Nephron progenitor cell (in vitro differentiated cells): Measurements from ENCODE around the gene UBLCP1.
A peak's percentile ranks its signal among the peaks of the same experiment; 100 is the strongest.
"Not testable (repeated sequence)": the region's sequence is repeated elsewhere in the genome, so short reads cannot be mapped to it uniquely, and the experiment has no call there.

Experiments used
- DNase-seq: peaks from one replicate; pipeline ENCODE4 v3.0.0; 2021
- H3K27ac Mint-ChIP-seq: 2 replicates; pipeline ENCODE4 v1.8.0; 2021; ENCODE audit warnings: mild to moderate bottlenecking, moderate library complexity, mixed read lengths
- H3K27me3 Mint-ChIP-seq: 2 replicates; pipeline ENCODE4 v1.8.0; 2021; ENCODE audit warnings: mild to moderate bottlenecking, low read depth, mixed read lengths; ENCODE audit not compliant: poor library complexity
- H3K36me3 Mint-ChIP-seq: 2 replicates; pipeline ENCODE4 v1.8.0; 2021; ENCODE audit warnings: low read depth, mixed read lengths
- H3K4me1 Mint-ChIP-seq: 2 replicates; pipeline ENCODE4 v1.8.0; 2021; ENCODE audit warnings: mixed read lengths
- H3K4me3 Mint-ChIP-seq: 2 replicates; pipeline ENCODE4 v1.8.0; 2021; ENCODE audit warnings: mild to moderate bottlenecking, moderate library complexity, mixed read lengths
- H3K9me3 Mint-ChIP-seq: 2 replicates; pipeline ENCODE4 v1.8.0; 2021; ENCODE audit warnings: mild to moderate bottlenecking, moderate library complexity, mixed read lengths
- CTCF ChIP-seq: fragments of 200-600 bp; sonication (generic); IDR thresholded peaks from 2 replicates; pipeline ENCODE4 v1.5.0; 2021; ENCODE audit warnings: antibody characterized with exemption

Gene UBLCP1

GRCh38 chr5:159301466-159301865, 38.4 kb downstream of the UBLCP1 start:
- Mint-ChIP-seq H3K9me3 (peaks cover 65% of the 10 kb centered on the region), H3K27me3 (peaks cover 25% of the 10 kb centered on the region), H3K4me1 (no peaks in the 10 kb centered on the region), H3K4me3 (no peak overlapping the region), H3K36me3 (peaks cover 15% of the 10 kb centered on the region), H3K27ac (no peak overlapping the region)
- DNase-seq = no peak
- no peak for TF ChIP-seq CTCF

- DNase-seq, H3K4me1 Mint-ChIP-seq, H3K27ac Mint-ChIP-seq, H3K4me3 Mint-ChIP-seq: not testable (repeated sequence)
- peaks cover 57% of the 10 kb centered on the region for H3K9me3 Mint-ChIP-seq
- H3K27me3 Mint-ChIP-seq = peaks cover 26% of the 10 kb centered on the region
- H3K36me3 Mint-ChIP-seq = peaks cover 15% of the 10 kb centered on the region
Observed at GRCh38 chr5:159301929-159302860, 39.1 kb downstream of the UBLCP1 start.

GRCh38 chr5:159303286-159303685, 40.2 kb downstream of the UBLCP1 start:
- peaks cover 35% of the 10 kb centered on the region for H3K27me3 Mint-ChIP-seq
- peaks cover 6% of the 10 kb centered on the region for H3K36me3 Mint-ChIP-seq
- peaks cover 47% of the 10 kb centered on the region for H3K9me3 Mint-ChIP-seq
- no peak for TF ChIP-seq CTCF
- no peak for DNase-seq
- no peaks in the 10 kb centered on the region for H3K4me1 Mint-ChIP-seq
- H3K4me3 Mint-ChIP-seq = no peak overlapping the region
- no peak overlapping the region for H3K27ac Mint-ChIP-seq

- Mint-ChIP-seq H3K9me3 (peaks cover 32% of the 10 kb centered on the region), H3K36me3 (peaks cover 6% of the 10 kb centered on the region), H3K27ac (no peak overlapping the region), H3K4me1 (no peaks in the 10 kb centered on the region), H3K27me3 (peaks cover 52% of the 10 kb centered on the region), H3K4me3 (no peak overlapping the region)
- DNase-seq = no peak
- TF ChIP-seq CTCF = no peak
Observed at GRCh38 chr5:159304961-159305595, 42.0 kb downstream of the UBLCP1 start.

GRCh38 chr5:159309689-159310433, 46.8 kb downstream of the UBLCP1 start:
- Mint-ChIP-seq H3K36me3 (no peaks in the 10 kb centered on the region), H3K9me3 (no peaks in the 10 kb centered on the region), H3K27ac (no peak overlapping the region), H3K4me3 (no peak overlapping the region), H3K4me1 (peaks cover 5% of the 10 kb centered on the region), H3K27me3 (peaks cover 70% of the 10 kb centered on the region)
- DNase-seq = no peak
- TF ChIP-seq CTCF = no peak

- peaks cover 68% of the 10 kb centered on the region for H3K27me3 Mint-ChIP-seq
- TF ChIP-seq CTCF = no peak
- no peaks in the 10 kb centered on the region for H3K36me3 Mint-ChIP-seq
- H3K4me3 Mint-ChIP-seq = peak overlapping the region; percentile 72
- H3K4me1 Mint-ChIP-seq = peaks cover 5% of the 10 kb centered on the region
- peak; percentile 66 for DNase-seq
- H3K9me3 Mint-ChIP-seq = no peaks in the 10 kb centered on the region
- no peak overlapping the region for H3K27ac Mint-ChIP-seq
Observed at GRCh38 chr5:159310511-159310910, 47.4 kb downstream of the UBLCP1 start.
